Thyroid gland (tissue), 4 donors: Measurements from ENCODE around the gene RELB. TPM values are rescaled to one million over a fixed set of nuclear protein-coding genes. Genes with fewer than 3 reads are reported as not detected.

Experiments
- DNase-seq, 2 donors: peaks; one replicate each; pipeline ENCODE4 v3.0.0-alpha.2; 2019
- H3K27ac ChIP-seq, 3 donors: fragments of 200-600 bp; sonication (generic); 1 replicate in 2 of 3; 2 replicates in 1 of 3; pipeline ENCODE4 v1.5.1; 2016 to 2019; ENCODE audit warnings: mild to moderate bottlenecking in 1 of 3, moderate library complexity in 1 of 3
- H3K27me3 ChIP-seq: fragments of 200-600 bp; sonication (generic); one replicate; pipeline ENCODE4 v1.5.1; 2019
- H3K36me3 ChIP-seq, 2 donors: fragments of 200-600 bp; sonication (generic); one replicate each; pipeline ENCODE4 v1.5.1; 2016 to 2019
- H3K4me1 ChIP-seq, 2 donors: fragments of 200-600 bp; sonication (generic); one replicate each; pipeline ENCODE4 v1.5.1; 2017 to 2019
- H3K4me3 ChIP-seq, 3 donors: fragments of 200-600 bp; sonication (generic); replicated peaks in 1 of 3; 1 replicate in 2 of 3; 2 replicates in 1 of 3; pipeline ENCODE4 v1.5.1; 2016; ENCODE audit warnings: mild to moderate bottlenecking in 1 of 3
- H3K9me3 ChIP-seq: fragments of 200-600 bp; sonication (generic); one replicate; pipeline ENCODE4 v1.5.1; 2017
- CTCF ChIP-seq, 6 experiments: fragments of 200-600 bp in 3 of 6; fragments of 450-650 bp in 3 of 6; sonication (generic) in 3 of 6; IDR thresholded peaks; one replicate each; pipeline ENCODE4 v1.5.1; 2016 to 2019; ENCODE audit warnings: antibody characterized with exemption in 6 of 6, mild to moderate bottlenecking in 2 of 6, inconsistent platforms in 1 of 6, moderate library complexity in 1 of 6
- POLR2A ChIP-seq, 2 donors: fragments of 450-650 bp; IDR thresholded peaks; one replicate each; pipeline ENCODE4 v1.6.1; 2017; ENCODE audit warnings: antibody characterized with exemption in 2 of 2, mild to moderate bottlenecking in 2 of 2, moderate library complexity in 1 of 2
- whole genome bisulfite sequencing, 2 donors: methylation state at CpG; one replicate each; pipeline ENCODE4 v1.1.5; 2017; 5-methylcytosine and 5-hydroxymethylcytosine counted together
- intact Hi-C: fragments of 100-400 bp; cut with DNase I; formaldehyde crosslinking; loops from one replicate; pipeline ENCODE4 v1.15.1; 2023
- total RNA-seq, 4 donors: library from RNA; depleted of rRNA; stranded (reverse); fragments of >200 nt; gene quantifications; one replicate each; pipeline ENCODE4 v1.2.3, GENCODE V29; 2016

RELB gene
- total RNA-seq, 4 donors from 2014 or later, result 6.7 to 11.3 (median 9.1) TPM

- Histone ChIP-seq H3K4me1 (peaks cover 4 to 8% of the 10 kb centered on the region in 2 donors), H3K27me3 (no peaks in the 10 kb centered on the region), H3K9me3 (no peaks in the 10 kb centered on the region), H3K27ac (no peak overlapping the region), H3K36me3 (no peaks in the 10 kb centered on the region), H3K4me3 (no peak overlapping the region)
- no peak for DNase-seq
- TF ChIP-seq CTCF (IDR thresholded peaks at IDR 0.05), result no peak
- TF ChIP-seq POLR2A (IDR thresholded peaks at IDR 0.05), result no peak
- 92 to 95% methylated on average over 4 of the region's 4 CpGs for WGBS, 2 donors
- intact Hi-C loops, result no loop called here
Measured at GRCh38 chr19:45003485-45003884, 2.2 kb downstream of the RELB start.

GRCh38 chr19:45005787-45006186 lies 4.5 kb downstream of the RELB start:
- Histone ChIP-seq H3K27ac (no peak overlapping the region), H3K36me3 (no peaks in the 10 kb centered on the region), H3K4me1 (peaks cover 4 to 8% of the 10 kb centered on the region in 2 donors), H3K4me3 (no peak overlapping the region), H3K27me3 (no peaks in the 10 kb centered on the region), H3K9me3 (no peaks in the 10 kb centered on the region)
- TF ChIP-seq POLR2A (IDR thresholded peaks at IDR 0.05) (no peak), CTCF (IDR thresholded peaks at IDR 0.05) (no peak)
- no peak for DNase-seq
- WGBS, 2 donors, result 93 to 95% methylated on average over 9 of the region's 9 CpGs
- intact Hi-C loops, result no loop called here

GRCh38 chr19:45008552-45008951 lies 7.3 kb downstream of the RELB start:
- no peaks in the 10 kb centered on the region for H3K4me1 ChIP-seq
- no peaks in the 10 kb centered on the region for H3K9me3 ChIP-seq
- H3K27me3 ChIP-seq, result no peaks in the 10 kb centered on the region
- WGBS, 2 donors, result 79 to 83% methylated on average over 8 to 10 of the region's 10 CpGs
- intact Hi-C loops, result no loop called here
- no peak overlapping the region for H3K27ac ChIP-seq
- no peak overlapping the region for H3K4me3 ChIP-seq
- peaks cover 0 to 5% of the 10 kb centered on the region in 2 donors for H3K36me3 ChIP-seq
- DNase-seq, result no peak
- no peak for TF ChIP-seq POLR2A (IDR thresholded peaks at IDR 0.05)
- no peak for TF ChIP-seq CTCF (IDR thresholded peaks at IDR 0.05)

GRCh38 chr19:45009625-45010255 lies 8.5 kb downstream of the RELB start:
- WGBS, 2 donors, result 86 to 93% methylated on average over 9 of the region's 9 CpGs

More at GRCh38 chr19:45009625-45010255, 8.5 kb downstream of the RELB start:
- H3K27me3 ChIP-seq, result no peaks in the 10 kb centered on the region
- TF ChIP-seq POLR2A (IDR thresholded peaks at IDR 0.05) (no peak), CTCF (IDR thresholded peaks at IDR 0.05) (no peak)
- H3K9me3 ChIP-seq, result no peaks in the 10 kb centered on the region
- no peaks in the 10 kb centered on the region for H3K4me1 ChIP-seq
- no peak overlapping the region for H3K4me3 ChIP-seq
- intact Hi-C loops, result no loop called here
- DNase-seq, result no peak
- peaks cover under 1 to 5% of the 10 kb centered on the region in 2 donors for H3K36me3 ChIP-seq
- H3K27ac ChIP-seq, result no peak overlapping the region
